ENCODE data around the gene TGFBR1. TPM values are rescaled to one million over a fixed set of nuclear protein-coding genes. Genes with fewer than 3 reads are reported as not detected.

Gene TGFBR1
- total RNA-seq, 1 donor from 2014 or later, result 207 TPM

GRCh38 chr9:99187311-99187710 is 82.4 kb downstream of the TGFBR1 start:
- no peak for TF ChIP-seq CTCF (IDR thresholded peaks at IDR 0.05; ENCODE audit: partially characterized antibody, unreplicated experiment)
- DNase-seq, result no peak
- Mint-ChIP-seq H3K4me1 (ENCODE audit: low read depth, unreplicated experiment) (peaks cover 9% of the 10 kb centered on the region), H3K4me3 (ENCODE audit: unreplicated experiment) (no peak overlapping the region), H3K36me3 (ENCODE audit: unreplicated experiment) (peaks cover 9% of the 10 kb centered on the region), H3K27me3 (ENCODE audit: unreplicated experiment) (peaks cover 4% of the 10 kb centered on the region), H3K27ac (ENCODE audit: unreplicated experiment) (no peak overlapping the region), H3K9me3 (ENCODE audit: unreplicated experiment) (peaks cover 8% of the 10 kb centered on the region)

- H3K9me3 Mint-ChIP-seq (ENCODE audit: unreplicated experiment), result peaks cover 8% of the 10 kb centered on the region
- H3K4me3 Mint-ChIP-seq (ENCODE audit: unreplicated experiment), result no peak overlapping the region
- no peak for TF ChIP-seq CTCF (IDR thresholded peaks at IDR 0.05; ENCODE audit: partially characterized antibody, unreplicated experiment)
- H3K36me3 Mint-ChIP-seq (ENCODE audit: unreplicated experiment), result peaks cover 9% of the 10 kb centered on the region
- peaks cover 9% of the 10 kb centered on the region for H3K4me1 Mint-ChIP-seq (ENCODE audit: low read depth, unreplicated experiment)
- no peak for DNase-seq
- no peak overlapping the region for H3K27ac Mint-ChIP-seq (ENCODE audit: unreplicated experiment)
- peaks cover 5% of the 10 kb centered on the region for H3K27me3 Mint-ChIP-seq (ENCODE audit: unreplicated experiment)
These were observed 84.3 kb downstream of the TGFBR1 start for GRCh38 chr9:99189186-99189585.

- H3K4me1 Mint-ChIP-seq (ENCODE audit: low read depth, unreplicated experiment), result peaks cover 7% of the 10 kb centered on the region
- H3K9me3 Mint-ChIP-seq (ENCODE audit: unreplicated experiment), result peaks cover 8% of the 10 kb centered on the region
- H3K4me3 Mint-ChIP-seq (ENCODE audit: unreplicated experiment), result no peak overlapping the region
- peaks cover 5% of the 10 kb centered on the region for H3K27me3 Mint-ChIP-seq (ENCODE audit: unreplicated experiment)
- H3K36me3 Mint-ChIP-seq (ENCODE audit: unreplicated experiment), result peaks cover 9% of the 10 kb centered on the region
- DNase-seq, result no peak
- no peak for TF ChIP-seq CTCF (IDR thresholded peaks at IDR 0.05; ENCODE audit: partially characterized antibody, unreplicated experiment)
- H3K27ac Mint-ChIP-seq (ENCODE audit: unreplicated experiment), result no peak overlapping the region
These were observed 85.1 kb downstream of the TGFBR1 start for GRCh38 chr9:99189887-99190596.

GRCh38 chr9:99190597-99191283 is 85.8 kb downstream of the TGFBR1 start:
- DNase-seq, result no peak
- TF ChIP-seq CTCF (IDR thresholded peaks at IDR 0.05; ENCODE audit: partially characterized antibody, unreplicated experiment), result no peak
- Mint-ChIP-seq H3K27ac (ENCODE audit: unreplicated experiment) (no peak overlapping the region), H3K27me3 (ENCODE audit: unreplicated experiment) (peaks cover 4% of the 10 kb centered on the region), H3K4me1 (ENCODE audit: low read depth, unreplicated experiment) (peaks cover 7% of the 10 kb centered on the region), H3K36me3 (ENCODE audit: unreplicated experiment) (peaks cover 9% of the 10 kb centered on the region), H3K4me3 (ENCODE audit: unreplicated experiment) (no peak overlapping the region), H3K9me3 (ENCODE audit: unreplicated experiment) (peaks cover 5% of the 10 kb centered on the region)

Data from glutamatergic neuron (in vitro differentiated cells).